A549 (cell line): Measurements from ENCODE around the gene IL6ST.

ENCODE experiments used
- BCL3 ChIP-seq: fragments of >200 bp; sonication (Bioruptor Twin); formaldehyde crosslinking; IDR thresholded peaks from 3 replicates; pipeline ENCODE4 v1.6.1; 2016
- CBX8 ChIP-seq: fragments of 200-600 bp; sonication (generic); IDR thresholded peaks from 2 replicates; pipeline ENCODE4 v1.6.1; 2016
- ELK1 ChIP-seq: fragments of 150-350 bp; IDR thresholded peaks from 2 replicates; pipeline ENCODE4 v1.6.1; 2014; ENCODE audit warnings: low read depth, mild to moderate bottlenecking, low read length
- FOSL2 ChIP-seq, 2 experiments: fragments of 450-650 bp in 1 of 2; fragments of >200 bp in 1 of 2; sonication (Bioruptor Twin) in 1 of 2; formaldehyde crosslinking; IDR thresholded peaks; 2 replicates each; pipeline versions ENCODE4 v1.5.0 to v1.6.1; 2016 to 2020; ENCODE audit warnings: mild to moderate bottlenecking in 1 of 2, moderate library complexity in 1 of 2
- HMGXB4 ChIP-seq: fragments of 250-450 bp; sonication (Bioruptor Pico); IDR thresholded peaks from 2 replicates; pipeline ENCODE4 v1.5.0; 2021; ENCODE audit warnings: mild to moderate bottlenecking, moderate library complexity, borderline replicate concordance
- KDM1A ChIP-seq: fragments of 200-600 bp; sonication (generic); IDR thresholded peaks from 2 replicates; pipeline ENCODE4 v1.6.1; 2016; ENCODE audit warnings: low read depth, mild to moderate bottlenecking
- MAFK ChIP-seq: fragments of 450-650 bp; IDR thresholded peaks from 2 replicates; pipeline ENCODE4 v1.6.1; 2014; ENCODE audit not compliant: partially characterized antibody
- POLR2A ChIP-seq: IDR thresholded peaks from 2 replicates; pipeline ENCODE4 v1.6.1; 2012; ENCODE audit warnings: mild to moderate bottlenecking, low read length
- SMC3 ChIP-seq: fragments of >200 bp; sonication (Bioruptor Twin); formaldehyde crosslinking; IDR thresholded peaks from 3 replicates; pipeline ENCODE4 v1.6.1; 2018; ENCODE audit warnings: inconsistent platforms
- SREBF2 ChIP-seq: fragments of 450-650 bp; IDR thresholded peaks from 2 replicates; pipeline ENCODE4 v1.6.1; 2014; ENCODE audit warnings: mild to moderate bottlenecking, moderate library complexity
- TFCP2L1 ChIP-seq: fragments of 250-450 bp; sonication (Bioruptor Pico); IDR thresholded peaks from 2 replicates; pipeline ENCODE4 v1.5.0; 2021; ENCODE audit warnings: mild to moderate bottlenecking
- USF2 ChIP-seq: fragments of 450-650 bp; IDR thresholded peaks from 2 replicates; pipeline ENCODE4 v1.6.1; 2014; ENCODE audit warnings: antibody characterized with exemption
- TF ChIP-seq, protein P1 (sequence below): fragments of >200 bp; sonication (Bioruptor Twin); formaldehyde crosslinking; IDR thresholded peaks from 3 replicates; pipeline ENCODE4 v1.5.1; 2016

DNA sequence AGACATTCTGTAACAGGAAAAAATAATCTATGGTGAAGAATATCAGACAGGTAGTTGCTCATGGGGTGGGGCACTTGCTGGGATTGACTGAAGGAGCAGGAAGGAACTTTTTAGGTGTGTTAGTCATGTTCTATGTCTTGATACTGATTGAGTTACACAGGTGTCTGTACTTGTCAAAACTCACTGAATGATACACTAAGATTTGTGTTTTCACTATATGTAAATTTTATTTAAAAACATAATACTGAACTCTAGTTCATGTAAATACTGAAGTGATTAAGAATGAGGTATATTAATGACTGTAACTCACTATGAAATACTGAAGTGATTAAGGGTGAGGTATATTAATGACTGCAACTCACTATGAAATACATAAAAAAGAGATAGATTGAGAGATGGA lies 28.5 kb downstream of the IL6ST start:
- TF ChIP-seq TFCP2L1 (CRISPR knock-in tag) (no peak), ELK1 (no peak), BCL3 (no peak), FOSL2 (IDR thresholded peaks at IDR 0.05) (no peak), FOSL2 (CRISPR knock-in tag; IDR thresholded peaks at IDR 0.05) (no peak), USF2 (no peak), MAFK (no peak), HMGXB4 (no peak), POLR2A (no peak), KDM1A (no peak), SREBF2 (no peak), SMC3 (no peak), CBX8 (no peak)
- TF ChIP-seq, protein P1, sequence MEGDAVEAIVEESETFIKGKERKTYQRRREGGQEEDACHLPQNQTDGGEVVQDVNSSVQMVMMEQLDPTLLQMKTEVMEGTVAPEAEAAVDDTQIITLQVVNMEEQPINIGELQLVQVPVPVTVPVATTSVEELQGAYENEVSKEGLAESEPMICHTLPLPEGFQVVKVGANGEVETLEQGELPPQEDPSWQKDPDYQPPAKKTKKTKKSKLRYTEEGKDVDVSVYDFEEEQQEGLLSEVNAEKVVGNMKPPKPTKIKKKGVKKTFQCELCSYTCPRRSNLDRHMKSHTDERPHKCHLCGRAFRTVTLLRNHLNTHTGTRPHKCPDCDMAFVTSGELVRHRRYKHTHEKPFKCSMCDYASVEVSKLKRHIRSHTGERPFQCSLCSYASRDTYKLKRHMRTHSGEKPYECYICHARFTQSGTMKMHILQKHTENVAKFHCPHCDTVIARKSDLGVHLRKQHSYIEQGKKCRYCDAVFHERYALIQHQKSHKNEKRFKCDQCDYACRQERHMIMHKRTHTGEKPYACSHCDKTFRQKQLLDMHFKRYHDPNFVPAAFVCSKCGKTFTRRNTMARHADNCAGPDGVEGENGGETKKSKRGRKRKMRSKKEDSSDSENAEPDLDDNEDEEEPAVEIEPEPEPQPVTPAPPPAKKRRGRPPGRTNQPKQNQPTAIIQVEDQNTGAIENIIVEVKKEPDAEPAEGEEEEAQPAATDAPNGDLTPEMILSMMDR, result no peak
